Transverse colon (tissue), 4 donors: ENCODE data around the gene TIMELESS.

Experiments used
- CTCF ChIP-seq, 5 experiments: fragments of 200-600 bp in 3 of 5; fragments of 450-650 bp in 2 of 5; sonication (generic) in 3 of 5; IDR thresholded peaks; 1 replicate in 2 of 5; 2 replicates in 3 of 5; pipeline ENCODE4 v1.5.1; 2016 to 2017; ENCODE audit warnings: antibody characterized with exemption in 5 of 5, inconsistent platforms in 3 of 5, mild to moderate bottlenecking in 2 of 5, moderate library complexity in 1 of 5
- POLR2A ChIP-seq: fragments of 450-650 bp; IDR thresholded peaks from one replicate; pipeline ENCODE4 v1.6.1; 2016; ENCODE audit warnings: antibody characterized with exemption, mild to moderate bottlenecking, moderate library complexity
- POLR2AphosphoS5 ChIP-seq, 3 donors: sonication (generic); formaldehyde crosslinking; IDR thresholded peaks; one replicate each; pipeline ENCODE4 v1.6.1; 2016; ENCODE audit warnings: antibody characterized with exemption in 3 of 3

GRCh38 chr12:56375598-56376434, 73.4 kb downstream of the TIMELESS start:
- TF ChIP-seq POLR2AphosphoS5 (IDR thresholded peaks at IDR 0.05), result no peak
- no peak for TF ChIP-seq CTCF (IDR thresholded peaks at IDR 0.05)
- TF ChIP-seq POLR2A, result no peak
